A549 (cell line): ENCODE data around the gene DAB2IP.

Source experiments
- CEBPB ChIP-seq, 2 experiments: fragments of >200 bp in 1 of 2; sonication (Bioruptor Twin) in 1 of 2; formaldehyde crosslinking in 1 of 2; IDR thresholded peaks; 2 replicates each; pipeline ENCODE4 v1.6.1; 2012 to 2016
- KDM5A ChIP-seq: fragments of 200-600 bp; sonication (generic); IDR thresholded peaks from 2 replicates; pipeline ENCODE4 v1.6.1; 2016; ENCODE audit warnings: antibody characterized with exemption, mild to moderate bottlenecking
- POLR2A ChIP-seq: IDR thresholded peaks from 2 replicates; pipeline ENCODE4 v1.6.1; 2012; ENCODE audit warnings: mild to moderate bottlenecking, low read length
- ZFP36 ChIP-seq: fragments of 450-650 bp; IDR thresholded peaks from 2 replicates; pipeline ENCODE4 v1.6.1; 2014; ENCODE audit warnings: borderline replicate concordance; ENCODE audit not compliant: partially characterized antibody
- TF ChIP-seq, protein P1 (sequence below): IDR thresholded peaks from 2 replicates; pipeline ENCODE4 v1.6.1; 2012; ENCODE audit warnings: low read depth, borderline replicate concordance
- TF ChIP-seq, protein P2 (sequence below): fragments of >200 bp; sonication (Bioruptor Twin); formaldehyde crosslinking; IDR thresholded peaks from 3 replicates; pipeline ENCODE4 v1.5.1; 2016
- TF ChIP-seq, protein P3 (sequence below): IDR thresholded peaks from 2 replicates; pipeline ENCODE4 v1.6.1; 2012

DNA sequence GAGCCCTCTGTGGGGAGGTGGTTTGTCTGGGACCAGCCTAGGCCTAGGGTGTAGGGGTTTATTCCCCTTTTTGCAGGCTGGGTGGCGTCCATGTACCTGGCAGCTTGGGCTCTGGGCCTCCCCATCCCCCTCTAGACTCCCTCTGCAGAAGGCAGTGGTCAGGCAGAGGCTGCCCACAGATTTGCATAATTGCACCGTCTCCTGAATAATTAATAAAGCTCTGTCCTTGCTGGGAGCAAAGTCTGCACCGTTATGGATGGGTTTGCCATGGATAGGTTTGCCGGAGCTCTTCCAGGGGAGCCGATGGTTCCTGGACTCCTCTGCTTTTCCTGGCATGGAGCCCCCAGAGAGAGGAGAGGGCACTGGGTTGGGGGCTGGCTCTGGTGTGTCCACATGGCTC, 60.4 kb downstream of the DAB2IP start:
- TF ChIP-seq POLR2A (no peak), ZFP36 (no peak), KDM5A (no peak), CEBPB (IDR thresholded peaks at IDR 0.05) (no peak)
- TF ChIP-seq, protein P1, sequence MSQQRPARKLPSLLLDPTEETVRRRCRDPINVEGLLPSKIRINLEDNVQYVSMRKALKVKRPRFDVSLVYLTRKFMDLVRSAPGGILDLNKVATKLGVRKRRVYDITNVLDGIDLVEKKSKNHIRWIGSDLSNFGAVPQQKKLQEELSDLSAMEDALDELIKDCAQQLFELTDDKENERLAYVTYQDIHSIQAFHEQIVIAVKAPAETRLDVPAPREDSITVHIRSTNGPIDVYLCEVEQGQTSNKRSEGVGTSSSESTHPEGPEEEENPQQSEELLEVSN, result no peak
- TF ChIP-seq, protein P2, sequence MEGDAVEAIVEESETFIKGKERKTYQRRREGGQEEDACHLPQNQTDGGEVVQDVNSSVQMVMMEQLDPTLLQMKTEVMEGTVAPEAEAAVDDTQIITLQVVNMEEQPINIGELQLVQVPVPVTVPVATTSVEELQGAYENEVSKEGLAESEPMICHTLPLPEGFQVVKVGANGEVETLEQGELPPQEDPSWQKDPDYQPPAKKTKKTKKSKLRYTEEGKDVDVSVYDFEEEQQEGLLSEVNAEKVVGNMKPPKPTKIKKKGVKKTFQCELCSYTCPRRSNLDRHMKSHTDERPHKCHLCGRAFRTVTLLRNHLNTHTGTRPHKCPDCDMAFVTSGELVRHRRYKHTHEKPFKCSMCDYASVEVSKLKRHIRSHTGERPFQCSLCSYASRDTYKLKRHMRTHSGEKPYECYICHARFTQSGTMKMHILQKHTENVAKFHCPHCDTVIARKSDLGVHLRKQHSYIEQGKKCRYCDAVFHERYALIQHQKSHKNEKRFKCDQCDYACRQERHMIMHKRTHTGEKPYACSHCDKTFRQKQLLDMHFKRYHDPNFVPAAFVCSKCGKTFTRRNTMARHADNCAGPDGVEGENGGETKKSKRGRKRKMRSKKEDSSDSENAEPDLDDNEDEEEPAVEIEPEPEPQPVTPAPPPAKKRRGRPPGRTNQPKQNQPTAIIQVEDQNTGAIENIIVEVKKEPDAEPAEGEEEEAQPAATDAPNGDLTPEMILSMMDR, result no peak
- TF ChIP-seq, protein P3, sequence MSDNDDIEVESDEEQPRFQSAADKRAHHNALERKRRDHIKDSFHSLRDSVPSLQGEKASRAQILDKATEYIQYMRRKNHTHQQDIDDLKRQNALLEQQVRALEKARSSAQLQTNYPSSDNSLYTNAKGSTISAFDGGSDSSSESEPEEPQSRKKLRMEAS, result no peak
